ENCODE measurements around the gene PLPP7.

DNA sequence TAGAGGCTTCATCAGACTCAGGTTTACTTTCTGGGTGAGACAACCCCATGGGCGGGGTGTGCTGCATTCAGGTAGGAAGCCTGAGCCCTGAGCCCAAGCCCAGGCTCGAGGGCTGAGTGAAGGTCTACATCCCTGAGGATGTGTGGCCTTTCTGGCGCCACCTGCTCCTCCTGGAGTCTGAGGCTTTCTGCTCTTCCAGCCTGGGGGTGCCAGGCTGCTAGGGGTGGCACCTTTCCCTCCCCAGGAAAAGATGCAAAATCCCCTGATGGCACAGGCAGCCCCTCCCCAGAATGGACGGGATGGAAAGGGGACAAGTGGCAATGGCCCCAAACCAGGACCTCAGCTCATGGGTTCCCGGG lies 60.0 kb downstream of the PLPP7 start:
- TF ChIP-seq, protein P1, sequence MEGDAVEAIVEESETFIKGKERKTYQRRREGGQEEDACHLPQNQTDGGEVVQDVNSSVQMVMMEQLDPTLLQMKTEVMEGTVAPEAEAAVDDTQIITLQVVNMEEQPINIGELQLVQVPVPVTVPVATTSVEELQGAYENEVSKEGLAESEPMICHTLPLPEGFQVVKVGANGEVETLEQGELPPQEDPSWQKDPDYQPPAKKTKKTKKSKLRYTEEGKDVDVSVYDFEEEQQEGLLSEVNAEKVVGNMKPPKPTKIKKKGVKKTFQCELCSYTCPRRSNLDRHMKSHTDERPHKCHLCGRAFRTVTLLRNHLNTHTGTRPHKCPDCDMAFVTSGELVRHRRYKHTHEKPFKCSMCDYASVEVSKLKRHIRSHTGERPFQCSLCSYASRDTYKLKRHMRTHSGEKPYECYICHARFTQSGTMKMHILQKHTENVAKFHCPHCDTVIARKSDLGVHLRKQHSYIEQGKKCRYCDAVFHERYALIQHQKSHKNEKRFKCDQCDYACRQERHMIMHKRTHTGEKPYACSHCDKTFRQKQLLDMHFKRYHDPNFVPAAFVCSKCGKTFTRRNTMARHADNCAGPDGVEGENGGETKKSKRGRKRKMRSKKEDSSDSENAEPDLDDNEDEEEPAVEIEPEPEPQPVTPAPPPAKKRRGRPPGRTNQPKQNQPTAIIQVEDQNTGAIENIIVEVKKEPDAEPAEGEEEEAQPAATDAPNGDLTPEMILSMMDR (IDR thresholded peaks at IDR 0.05): no peak
- TF ChIP-seq JUND (IDR thresholded peaks at IDR 0.05) (no peak), EZH2phosphoT487 (IDR thresholded peaks at IDR 0.05; ENCODE audit: borderline replicate concordance, low read depth) (no peak), RCOR1 (IDR thresholded peaks at IDR 0.05; ENCODE audit: low read length) (no peak), NRF1 (IDR thresholded peaks at IDR 0.05; ENCODE audit: low read depth, low read length) (no peak)
- TF ChIP-seq, protein P2, sequence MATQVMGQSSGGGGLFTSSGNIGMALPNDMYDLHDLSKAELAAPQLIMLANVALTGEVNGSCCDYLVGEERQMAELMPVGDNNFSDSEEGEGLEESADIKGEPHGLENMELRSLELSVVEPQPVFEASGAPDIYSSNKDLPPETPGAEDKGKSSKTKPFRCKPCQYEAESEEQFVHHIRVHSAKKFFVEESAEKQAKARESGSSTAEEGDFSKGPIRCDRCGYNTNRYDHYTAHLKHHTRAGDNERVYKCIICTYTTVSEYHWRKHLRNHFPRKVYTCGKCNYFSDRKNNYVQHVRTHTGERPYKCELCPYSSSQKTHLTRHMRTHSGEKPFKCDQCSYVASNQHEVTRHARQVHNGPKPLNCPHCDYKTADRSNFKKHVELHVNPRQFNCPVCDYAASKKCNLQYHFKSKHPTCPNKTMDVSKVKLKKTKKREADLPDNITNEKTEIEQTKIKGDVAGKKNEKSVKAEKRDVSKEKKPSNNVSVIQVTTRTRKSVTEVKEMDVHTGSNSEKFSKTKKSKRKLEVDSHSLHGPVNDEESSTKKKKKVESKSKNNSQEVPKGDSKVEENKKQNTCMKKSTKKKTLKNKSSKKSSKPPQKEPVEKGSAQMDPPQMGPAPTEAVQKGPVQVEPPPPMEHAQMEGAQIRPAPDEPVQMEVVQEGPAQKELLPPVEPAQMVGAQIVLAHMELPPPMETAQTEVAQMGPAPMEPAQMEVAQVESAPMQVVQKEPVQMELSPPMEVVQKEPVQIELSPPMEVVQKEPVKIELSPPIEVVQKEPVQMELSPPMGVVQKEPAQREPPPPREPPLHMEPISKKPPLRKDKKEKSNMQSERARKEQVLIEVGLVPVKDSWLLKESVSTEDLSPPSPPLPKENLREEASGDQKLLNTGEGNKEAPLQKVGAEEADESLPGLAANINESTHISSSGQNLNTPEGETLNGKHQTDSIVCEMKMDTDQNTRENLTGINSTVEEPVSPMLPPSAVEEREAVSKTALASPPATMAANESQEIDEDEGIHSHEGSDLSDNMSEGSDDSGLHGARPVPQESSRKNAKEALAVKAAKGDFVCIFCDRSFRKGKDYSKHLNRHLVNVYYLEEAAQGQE (IDR thresholded peaks at IDR 0.05; ENCODE audit: low read depth, low read length): no peak

All from SK-N-SH (cell line).